GM23338 (cell line): ENCODE results near the gene SLC23A1. TPM values are rescaled to one million over a fixed set of nuclear protein-coding genes. Genes with fewer than 3 reads are reported as not detected.

Experiments
- ATAC-seq: fragments of 200-7000 bp; cut with Tn5 transposase; 3 replicates; pipeline ENCODE4 v1.9.1; 2020
- DNase-seq: peaks from one replicate; pipeline ENCODE4 v3.0.0-alpha.2; 2015; ENCODE audit warnings: low spot score
- H2AFZ ChIP-seq: fragments of 200-600 bp; sonication (generic); 2 replicates; pipeline ENCODE4 v1.8.0; 2016; ENCODE audit warnings: antibody characterized with exemption, mild to moderate bottlenecking, moderate library complexity
- H3F3A ChIP-seq: fragments of 200-600 bp; sonication (generic); replicated peaks from 2 replicates; pipeline ENCODE4 v1.8.0; 2017; ENCODE audit warnings: antibody characterized with exemption, mixed run types, low read depth
- H3K27ac ChIP-seq: fragments of 200-600 bp; sonication (generic); 2 replicates; pipeline ENCODE4 v1.6.1; 2016; ENCODE audit warnings: low read depth
- H3K27me3 ChIP-seq: fragments of 200-600 bp; sonication (generic); 2 replicates; pipeline ENCODE4 v1.8.0; 2016; ENCODE audit warnings: mild to moderate bottlenecking, mixed run types, moderate library complexity; ENCODE audit not compliant: insufficient read depth
- H3K36me3 ChIP-seq: fragments of 200-600 bp; sonication (generic); 2 replicates; pipeline ENCODE4 v1.8.0; 2016; ENCODE audit warnings: mild to moderate bottlenecking; ENCODE audit not compliant: insufficient read depth
- H3K4me1 ChIP-seq: fragments of 200-600 bp; sonication (generic); 2 replicates; pipeline ENCODE4 v1.8.0; 2016; ENCODE audit warnings: mild to moderate bottlenecking, moderate library complexity; ENCODE audit not compliant: insufficient read depth
- H3K4me2 ChIP-seq: fragments of 200-600 bp; sonication (generic); 2 replicates; pipeline ENCODE4 v1.7.1; 2017; ENCODE audit warnings: mixed run types
- H3K4me3 ChIP-seq: fragments of 200-600 bp; sonication (generic); 2 replicates; pipeline ENCODE4 v1.6.1; 2016; ENCODE audit warnings: mixed run types
- H3K79me2 ChIP-seq: fragments of 200-600 bp; sonication (generic); replicated peaks from 2 replicates; pipeline ENCODE4 v1.8.0; 2017; ENCODE audit warnings: mild to moderate bottlenecking; ENCODE audit not compliant: insufficient read depth
- H3K9me2 ChIP-seq: fragments of 200-600 bp; sonication (generic); 2 replicates; pipeline ENCODE4 v1.8.0; 2017; ENCODE audit not compliant: insufficient read depth
- H4K20me1 ChIP-seq: fragments of 200-600 bp; sonication (generic); replicated peaks from 2 replicates; pipeline ENCODE4 v1.8.0; 2017; ENCODE audit warnings: mild to moderate bottlenecking; ENCODE audit not compliant: insufficient read depth
- H3K27ac Mint-ChIP-seq: 2 replicates; pipeline ENCODE4 v1.8.0; 2020; ENCODE audit warnings: inconsistent platforms, mild to moderate bottlenecking, moderate library complexity, mixed read lengths
- H3K27me3 Mint-ChIP-seq: 3 replicates; pipeline ENCODE4 v1.8.0; 2022; ENCODE audit warnings: low read depth, mild to moderate bottlenecking, moderate library complexity, mixed read lengths, inconsistent platforms; ENCODE audit not compliant: insufficient read depth, poor library complexity
- H3K36me3 Mint-ChIP-seq: 3 replicates; pipeline ENCODE4 v1.8.0; 2021; ENCODE audit warnings: low read depth, mild to moderate bottlenecking, inconsistent platforms, moderate library complexity, mixed read lengths
- H3K4me1 Mint-ChIP-seq: 3 replicates; pipeline ENCODE4 v1.8.0; 2020; ENCODE audit warnings: mild to moderate bottlenecking, inconsistent platforms, mixed read lengths
- H3K4me3 Mint-ChIP-seq: 3 replicates; pipeline ENCODE4 v1.8.0; 2021; ENCODE audit warnings: moderate library complexity, mild to moderate bottlenecking, inconsistent platforms, mixed read lengths
- H3K9me3 Mint-ChIP-seq: 3 replicates; pipeline ENCODE4 v1.8.0; 2020; ENCODE audit warnings: moderate library complexity, mild to moderate bottlenecking, inconsistent platforms, mixed read lengths
- CREB1 ChIP-seq: fragments of 250-450 bp; sonication (Bioruptor Pico); IDR thresholded peaks from 2 replicates; pipeline ENCODE4 v1.5.0; 2020; ENCODE audit warnings: low read depth, mild to moderate bottlenecking, moderate library complexity
- EZH2 ChIP-seq: fragments of 200-600 bp; sonication (generic); IDR thresholded peaks from one replicate; pipeline ENCODE4 v1.8.0; 2017; ENCODE audit warnings: antibody characterized with exemption, mild to moderate bottlenecking, low read depth; ENCODE audit not compliant: unreplicated experiment
- EZH2phosphoT487 ChIP-seq: fragments of 200-600 bp; sonication (generic); IDR thresholded peaks from one replicate; pipeline ENCODE4 v1.8.1; 2018; ENCODE audit warnings: antibody characterized with exemption; ENCODE audit not compliant: unreplicated experiment
- JUNB ChIP-seq: IDR thresholded peaks from one replicate; pipeline ENCODE4 v1.6.1; 2016; ENCODE audit warnings: antibody characterized with exemption; ENCODE audit not compliant: unreplicated experiment
- NANOG ChIP-seq: IDR thresholded peaks from 2 replicates; pipeline ENCODE4 v1.6.1; 2016; ENCODE audit warnings: antibody characterized with exemption, borderline replicate concordance
- POLR2AphosphoS5 ChIP-seq: IDR thresholded peaks from 2 replicates; pipeline ENCODE4 v1.6.1; 2016; ENCODE audit warnings: antibody characterized with exemption, low read depth
- STAT1 ChIP-seq: IDR thresholded peaks from one replicate; pipeline ENCODE4 v1.6.1; 2016; ENCODE audit warnings: antibody characterized with exemption; ENCODE audit not compliant: unreplicated experiment
- ZNF114 ChIP-seq: fragments of 250-450 bp; sonication (Bioruptor Pico); IDR thresholded peaks from 2 replicates; pipeline ENCODE4 v1.5.0; 2020; ENCODE audit warnings: mild to moderate bottlenecking, moderate library complexity
- ZNF331 ChIP-seq: fragments of 250-450 bp; sonication (Bioruptor Pico); IDR thresholded peaks from 2 replicates; pipeline ENCODE4 v1.5.0; 2020; ENCODE audit warnings: low read depth, mild to moderate bottlenecking, moderate library complexity
- ZNF462 ChIP-seq: fragments of 250-450 bp; sonication (Bioruptor Pico); IDR thresholded peaks from 2 replicates; pipeline ENCODE4 v1.5.0; 2020; ENCODE audit warnings: mild to moderate bottlenecking, moderate library complexity
- long read RNA-seq: library from polyadenylated mRNA; unstranded; transcript quantifications from one replicate; pipeline ENCODE4 v2.0.0, GENCODE V29; 2020; ENCODE audit not compliant: unreplicated experiment
- polyA plus RNA-seq: library from polyadenylated mRNA; unstranded; fragments of >200 nt; fragmentation: Nextera tagmentation; extraction: Ambion mirVana; gene quantifications from 2 replicates; pipeline ENCODE4 v1.2.1, GENCODE V29; 2016
- total RNA-seq: library from RNA; depleted of rRNA; stranded (reverse); fragments of >200 nt; shearing (Covaris generic); gene quantifications from 2 replicates; pipeline ENCODE4 v1.2.3, GENCODE V29; 2014; rRNA removed
- TF ChIP-seq, protein P1 (sequence below): IDR thresholded peaks from one replicate; pipeline ENCODE4 v1.6.1; 2018; ENCODE audit warnings: antibody characterized with exemption; ENCODE audit not compliant: unreplicated experiment
- TF ChIP-seq, protein P2 (sequence below): IDR thresholded peaks from 2 replicates; pipeline ENCODE4 v1.6.1; 2016; ENCODE audit warnings: antibody characterized with exemption
- TF ChIP-seq, protein P3 (sequence below), 2 experiments: fragments of 200-600 bp in 1 of 2; sonication (generic) in 1 of 2; conservative IDR thresholded peaks; 2 replicates each; pipeline versions ENCODE4 v1.5.1 to v1.6.1; 2016 to 2017; ENCODE audit warnings: antibody characterized with exemption in 2 of 2, low read depth in 2 of 2, mild to moderate bottlenecking in 2 of 2, moderate library complexity in 1 of 2

SLC23A1 gene
- total RNA-seq: not detected in 2 replicates
- polyA plus RNA-seq: 0.16 and 0.29 TPM in 2 replicates
- long read RNA-seq, partial matches to known transcripts: 0 of 1 reads
- long read RNA-seq, other reads (novel, unspliced or antisense): 1 of 1 reads

- ATAC-seq: no peak
- Histone ChIP-seq H3K27me3 (no peaks in the 10 kb centered on the region), H3K4me1 (peaks cover 6% of the 10 kb centered on the region), H3K36me3 (no peaks in the 10 kb centered on the region), H3K4me2 (no peak within 1 kb of the TSS), H3K9me2 (no peaks in the 10 kb centered on the region), H3K79me2 (no peaks in the 10 kb centered on the region), H3K27ac (no peak within 1 kb of the TSS), H2AFZ (no peak within 1 kb of the TSS), H3K4me3 (no peak within 1 kb of the TSS), H3F3A (no peaks in the 10 kb centered on the region; the same call in 1 of the 2 replicates), H4K20me1 (no peaks in the 10 kb centered on the region)
- Mint-ChIP-seq H3K4me3 (no peak within 1 kb of the TSS), H3K9me3 (no peaks in the 10 kb centered on the region), H3K27ac (no peak within 1 kb of the TSS), H3K4me1 (peaks cover 21% of the 10 kb centered on the region), H3K27me3 (peaks cover 11% of the 10 kb centered on the region), H3K36me3 (no peaks in the 10 kb centered on the region; the same call in 2 of the 3 replicates)
- TF ChIP-seq CREB1 (CRISPR knock-in tag) (no peak), ZNF331 (CRISPR knock-in tag) (no peak), ZNF462 (CRISPR knock-in tag) (no peak), ZNF114 (CRISPR knock-in tag) (no peak), NANOG (no peak), POLR2AphosphoS5 (no peak), STAT1 (no peak), EZH2phosphoT487 (no peak), EZH2 (no peak), JUNB (no peak)
- TF ChIP-seq, protein P1, sequence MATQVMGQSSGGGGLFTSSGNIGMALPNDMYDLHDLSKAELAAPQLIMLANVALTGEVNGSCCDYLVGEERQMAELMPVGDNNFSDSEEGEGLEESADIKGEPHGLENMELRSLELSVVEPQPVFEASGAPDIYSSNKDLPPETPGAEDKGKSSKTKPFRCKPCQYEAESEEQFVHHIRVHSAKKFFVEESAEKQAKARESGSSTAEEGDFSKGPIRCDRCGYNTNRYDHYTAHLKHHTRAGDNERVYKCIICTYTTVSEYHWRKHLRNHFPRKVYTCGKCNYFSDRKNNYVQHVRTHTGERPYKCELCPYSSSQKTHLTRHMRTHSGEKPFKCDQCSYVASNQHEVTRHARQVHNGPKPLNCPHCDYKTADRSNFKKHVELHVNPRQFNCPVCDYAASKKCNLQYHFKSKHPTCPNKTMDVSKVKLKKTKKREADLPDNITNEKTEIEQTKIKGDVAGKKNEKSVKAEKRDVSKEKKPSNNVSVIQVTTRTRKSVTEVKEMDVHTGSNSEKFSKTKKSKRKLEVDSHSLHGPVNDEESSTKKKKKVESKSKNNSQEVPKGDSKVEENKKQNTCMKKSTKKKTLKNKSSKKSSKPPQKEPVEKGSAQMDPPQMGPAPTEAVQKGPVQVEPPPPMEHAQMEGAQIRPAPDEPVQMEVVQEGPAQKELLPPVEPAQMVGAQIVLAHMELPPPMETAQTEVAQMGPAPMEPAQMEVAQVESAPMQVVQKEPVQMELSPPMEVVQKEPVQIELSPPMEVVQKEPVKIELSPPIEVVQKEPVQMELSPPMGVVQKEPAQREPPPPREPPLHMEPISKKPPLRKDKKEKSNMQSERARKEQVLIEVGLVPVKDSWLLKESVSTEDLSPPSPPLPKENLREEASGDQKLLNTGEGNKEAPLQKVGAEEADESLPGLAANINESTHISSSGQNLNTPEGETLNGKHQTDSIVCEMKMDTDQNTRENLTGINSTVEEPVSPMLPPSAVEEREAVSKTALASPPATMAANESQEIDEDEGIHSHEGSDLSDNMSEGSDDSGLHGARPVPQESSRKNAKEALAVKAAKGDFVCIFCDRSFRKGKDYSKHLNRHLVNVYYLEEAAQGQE: no peak
- TF ChIP-seq, protein P2, sequence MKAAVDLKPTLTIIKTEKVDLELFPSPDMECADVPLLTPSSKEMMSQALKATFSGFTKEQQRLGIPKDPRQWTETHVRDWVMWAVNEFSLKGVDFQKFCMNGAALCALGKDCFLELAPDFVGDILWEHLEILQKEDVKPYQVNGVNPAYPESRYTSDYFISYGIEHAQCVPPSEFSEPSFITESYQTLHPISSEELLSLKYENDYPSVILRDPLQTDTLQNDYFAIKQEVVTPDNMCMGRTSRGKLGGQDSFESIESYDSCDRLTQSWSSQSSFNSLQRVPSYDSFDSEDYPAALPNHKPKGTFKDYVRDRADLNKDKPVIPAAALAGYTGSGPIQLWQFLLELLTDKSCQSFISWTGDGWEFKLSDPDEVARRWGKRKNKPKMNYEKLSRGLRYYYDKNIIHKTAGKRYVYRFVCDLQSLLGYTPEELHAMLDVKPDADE: no peak
- TF ChIP-seq, protein P3, sequence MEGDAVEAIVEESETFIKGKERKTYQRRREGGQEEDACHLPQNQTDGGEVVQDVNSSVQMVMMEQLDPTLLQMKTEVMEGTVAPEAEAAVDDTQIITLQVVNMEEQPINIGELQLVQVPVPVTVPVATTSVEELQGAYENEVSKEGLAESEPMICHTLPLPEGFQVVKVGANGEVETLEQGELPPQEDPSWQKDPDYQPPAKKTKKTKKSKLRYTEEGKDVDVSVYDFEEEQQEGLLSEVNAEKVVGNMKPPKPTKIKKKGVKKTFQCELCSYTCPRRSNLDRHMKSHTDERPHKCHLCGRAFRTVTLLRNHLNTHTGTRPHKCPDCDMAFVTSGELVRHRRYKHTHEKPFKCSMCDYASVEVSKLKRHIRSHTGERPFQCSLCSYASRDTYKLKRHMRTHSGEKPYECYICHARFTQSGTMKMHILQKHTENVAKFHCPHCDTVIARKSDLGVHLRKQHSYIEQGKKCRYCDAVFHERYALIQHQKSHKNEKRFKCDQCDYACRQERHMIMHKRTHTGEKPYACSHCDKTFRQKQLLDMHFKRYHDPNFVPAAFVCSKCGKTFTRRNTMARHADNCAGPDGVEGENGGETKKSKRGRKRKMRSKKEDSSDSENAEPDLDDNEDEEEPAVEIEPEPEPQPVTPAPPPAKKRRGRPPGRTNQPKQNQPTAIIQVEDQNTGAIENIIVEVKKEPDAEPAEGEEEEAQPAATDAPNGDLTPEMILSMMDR (conservative IDR thresholded peaks at IDR 0.05; ENCODE audit: low read depth in 2 of 2): no peak
- DNase-seq: no peak
Observed at GRCh38 chr5:139383275-139383992, at the start of gene SLC23A1. Gene SLC23A1 (minus strand): TSS chr5:139383297. CDS start chr5:139383253, 44 bp downstream.
